Parathyroid adenoma (tissue), 2 donors: ENCODE results near the gene PSMC3.
"Not testable (repeated sequence)": the region's sequence is repeated elsewhere in the genome, so short reads cannot be mapped to it uniquely, and the experiment has no call there.

Source experiments
- H2AFZ ChIP-seq: fragments of 300-600 bp; sonication (generic); one replicate; pipeline ENCODE4 v1.7.0; 2017; ENCODE audit warnings: antibody characterized with exemption, mild to moderate bottlenecking
- H3K27ac ChIP-seq: fragments of 300-600 bp; sonication (generic); one replicate; pipeline ENCODE4 v1.7.0; 2017
- H3K27me3 ChIP-seq: fragments of 300-600 bp; sonication (generic); one replicate; pipeline ENCODE4 v1.7.0; 2017; ENCODE audit warnings: low read length; ENCODE audit not compliant: control insufficient read depth, insufficient read depth
- H3K36me3 ChIP-seq: fragments of 300-600 bp; sonication (generic); one replicate; pipeline ENCODE4 v1.7.0; 2017; ENCODE audit warnings: low read length; ENCODE audit not compliant: control insufficient read depth, insufficient read depth
- H3K4me1 ChIP-seq: fragments of 300-600 bp; sonication (generic); one replicate; pipeline ENCODE4 v1.7.0; 2017; ENCODE audit warnings: control low read depth
- H3K4me2 ChIP-seq: fragments of 300-600 bp; sonication (generic); one replicate; pipeline ENCODE4 v1.7.0; 2017; ENCODE audit warnings: low read length
- H3K4me3 ChIP-seq: fragments of 300-600 bp; sonication (generic); one replicate; pipeline ENCODE4 v1.7.0; 2017; ENCODE audit warnings: low read depth, low read length
- H3K79me2 ChIP-seq: fragments of 300-600 bp; sonication (generic); one replicate; pipeline ENCODE4 v1.7.0; 2017; ENCODE audit warnings: control low read depth
- H3K9ac ChIP-seq: fragments of 300-600 bp; sonication (generic); one replicate; pipeline ENCODE4 v1.7.0; 2017; ENCODE audit warnings: mild to moderate bottlenecking
- H3K9me3 ChIP-seq: fragments of 300-600 bp; sonication (generic); one replicate; pipeline ENCODE4 v1.7.0; 2017; ENCODE audit warnings: low read length; ENCODE audit not compliant: control insufficient read depth
- CTCF ChIP-seq: fragments of 300-600 bp; sonication (generic); IDR thresholded peaks from one replicate; pipeline ENCODE4 v1.7.0; 2017; ENCODE audit warnings: antibody characterized with exemption, mild to moderate bottlenecking
- donor health status: primary hyperparathyroidism.

PSMC3 gene

GRCh38 chr11:47460571-47461235 is 34.5 kb upstream of the PSMC3 start:
- TF ChIP-seq CTCF, result no peak
- Histone ChIP-seq H3K27ac (no peak overlapping the region), H3K36me3 (no peaks in the 10 kb centered on the region), H3K27me3 (no peaks in the 10 kb centered on the region), H3K4me2 (no peak overlapping the region), H3K79me2 (no peaks in the 10 kb centered on the region), H3K4me1 (no peaks in the 10 kb centered on the region), H3K9me3 (no peaks in the 10 kb centered on the region), H3K9ac (no peak overlapping the region), H2AFZ (no peak overlapping the region), H3K4me3 (no peak overlapping the region)

GRCh38 chr11:47454258-47454671 is 28.0 kb upstream of the PSMC3 start:
- H3K9me3 ChIP-seq, H3K36me3 ChIP-seq, H3K79me2 ChIP-seq, H2AFZ ChIP-seq, H3K4me2 ChIP-seq, H3K27ac ChIP-seq, H3K9ac ChIP-seq, H3K4me1 ChIP-seq, H3K27me3 ChIP-seq: not testable (repeated sequence)
- H3K4me3 ChIP-seq, result peak overlapping the region; percentile 1
- peak; percentile 64 for TF ChIP-seq CTCF

GRCh38 chr11:47453365-47453764 is 27.1 kb upstream of the PSMC3 start:
- Histone ChIP-seq H3K4me1 (no peaks in the 10 kb centered on the region), H3K9ac (no peak overlapping the region), H3K79me2 (no peaks in the 10 kb centered on the region), H3K4me2 (no peak overlapping the region), H2AFZ (no peak overlapping the region), H3K27me3 (no peaks in the 10 kb centered on the region), H3K4me3 (no peak overlapping the region), H3K27ac (no peak overlapping the region), H3K9me3 (no peaks in the 10 kb centered on the region), H3K36me3 (no peaks in the 10 kb centered on the region)
- TF ChIP-seq CTCF, result no peak

- Histone ChIP-seq H3K79me2 (no peaks in the 10 kb centered on the region), H3K4me3 (no peak overlapping the region), H3K36me3 (no peaks in the 10 kb centered on the region), H3K4me1 (no peaks in the 10 kb centered on the region), H2AFZ (no peak overlapping the region), H3K9me3 (no peaks in the 10 kb centered on the region), H3K27me3 (no peaks in the 10 kb centered on the region), H3K9ac (no peak overlapping the region), H3K27ac (no peak overlapping the region), H3K4me2 (no peak overlapping the region)
- TF ChIP-seq CTCF, result no peak
These were observed 25.8 kb upstream of the PSMC3 start for GRCh38 chr11:47451990-47452389.

GRCh38 chr11:47451436-47451835 is 25.2 kb upstream of the PSMC3 start:
- no peaks in the 10 kb centered on the region for H3K36me3 ChIP-seq
- H3K9ac ChIP-seq, result no peak overlapping the region
- H2AFZ ChIP-seq, result no peak overlapping the region
- no peaks in the 10 kb centered on the region for H3K9me3 ChIP-seq
- no peaks in the 10 kb centered on the region for H3K79me2 ChIP-seq
- no peak overlapping the region for H3K4me2 ChIP-seq
- H3K4me1 ChIP-seq, result no peaks in the 10 kb centered on the region
- H3K27ac ChIP-seq, result no peak overlapping the region
- no peak for TF ChIP-seq CTCF
- H3K27me3 ChIP-seq, result no peaks in the 10 kb centered on the region
- no peak overlapping the region for H3K4me3 ChIP-seq
